SK-N-SH treated with all-trans-retinoic acid at 6 μM for 48 hours (cell line): Measurements from ENCODE around the gene STOML1.
A peak's percentile ranks its signal among the peaks of the same experiment; 100 is the strongest.

Experiments used
- ATAC-seq: fragments of 200-7000 bp; cut with Tn5 transposase; 3 replicates; pipeline ENCODE4 v1.9.1; 2020; ENCODE audit warnings: mild to moderate bottlenecking, moderate library complexity
- ARNTL ChIP-seq: fragments of 450-650 bp; formaldehyde crosslinking; IDR thresholded peaks from 2 replicates; pipeline ENCODE4 v1.5.0; 2020; ENCODE audit warnings: low read depth, mild to moderate bottlenecking, moderate library complexity, borderline replicate concordance
- BACH2 ChIP-seq: fragments of 250-450 bp; sonication (Bioruptor Pico); IDR thresholded peaks from 2 replicates; pipeline ENCODE4 v1.9.0; 2021; ENCODE audit warnings: mild to moderate bottlenecking, borderline replicate concordance
- CREB5 ChIP-seq: fragments of 250-450 bp; sonication (Bioruptor Pico); IDR thresholded peaks from 2 replicates; pipeline ENCODE4 v1.5.1; 2020; ENCODE audit warnings: low read depth, mild to moderate bottlenecking, moderate library complexity
- CSDC2 ChIP-seq: fragments of 250-450 bp; sonication (Bioruptor Pico); IDR thresholded peaks from 2 replicates; pipeline ENCODE4 v1.5.0; 2020; ENCODE audit warnings: mild to moderate bottlenecking, moderate library complexity
- CSRNP3 ChIP-seq: fragments of 250-450 bp; sonication (Bioruptor Pico); IDR thresholded peaks from 2 replicates; pipeline ENCODE4 v1.5.1; 2021; ENCODE audit warnings: mild to moderate bottlenecking, moderate library complexity
- ESRRG ChIP-seq: fragments of 250-450 bp; sonication (Bioruptor Pico); IDR thresholded peaks from 2 replicates; pipeline ENCODE4 v1.6.1; 2021; ENCODE audit warnings: mild to moderate bottlenecking
- GLIS3 ChIP-seq: fragments of 250-450 bp; sonication (Bioruptor Pico); IDR thresholded peaks from 2 replicates; pipeline ENCODE4 v1.5.0; 2020; ENCODE audit warnings: mild to moderate bottlenecking, moderate library complexity
- ISL1 ChIP-seq: fragments of 250-450 bp; sonication (Bioruptor Pico); IDR thresholded peaks from 2 replicates; pipeline ENCODE4 v2.1.2; 2022; ENCODE audit warnings: mild to moderate bottlenecking, moderate library complexity
- OSR1 ChIP-seq: fragments of 250-450 bp; sonication (Bioruptor Pico); IDR thresholded peaks from 2 replicates; pipeline ENCODE4 v1.8.0; 2022; ENCODE audit warnings: moderate library complexity, mild to moderate bottlenecking, inconsistent platforms
- PATZ1 ChIP-seq: fragments of 250-450 bp; sonication (Bioruptor Pico); IDR thresholded peaks from 2 replicates; pipeline ENCODE4 v1.8.0; 2020; ENCODE audit warnings: mild to moderate bottlenecking, moderate library complexity, borderline replicate concordance
- POU6F1 ChIP-seq: fragments of 250-450 bp; sonication (Bioruptor Pico); IDR thresholded peaks from 2 replicates; pipeline ENCODE4 v1.8.0; 2021; ENCODE audit warnings: low read depth, mild to moderate bottlenecking, moderate library complexity, borderline replicate concordance
- PPARA ChIP-seq: fragments of 250-450 bp; sonication (Bioruptor Pico); IDR thresholded peaks from 2 replicates; pipeline ENCODE4 v1.5.0; 2020; ENCODE audit warnings: mild to moderate bottlenecking, borderline replicate concordance
- RARB ChIP-seq: fragments of 250-450 bp; sonication (Bioruptor Pico); IDR thresholded peaks from 2 replicates; pipeline ENCODE4 v1.8.0; 2021; ENCODE audit warnings: mild to moderate bottlenecking, moderate library complexity
- SNAI2 ChIP-seq: fragments of 250-450 bp; sonication (Bioruptor Pico); IDR thresholded peaks from 2 replicates; pipeline ENCODE4 v1.5.0; 2020; ENCODE audit warnings: mild to moderate bottlenecking, moderate library complexity
- TCF4 ChIP-seq: fragments of 250-450 bp; sonication (Bioruptor Pico); IDR thresholded peaks from 2 replicates; pipeline ENCODE4 v1.8.0; 2021; ENCODE audit warnings: mild to moderate bottlenecking, moderate library complexity, borderline replicate concordance
- TSHZ2 ChIP-seq: fragments of 250-450 bp; sonication (Bioruptor Pico); IDR thresholded peaks from 2 replicates; pipeline ENCODE4 v1.5.0; 2020; ENCODE audit warnings: mild to moderate bottlenecking, moderate library complexity
- ZC3H10 ChIP-seq: fragments of 250-450 bp; sonication (Bioruptor Pico); IDR thresholded peaks from 2 replicates; pipeline ENCODE4 v1.5.1; 2021; ENCODE audit warnings: mild to moderate bottlenecking, moderate library complexity
- ZFP3 ChIP-seq: fragments of 250-450 bp; sonication (Bioruptor Pico); IDR thresholded peaks from 2 replicates; pipeline ENCODE4 v1.5.0; 2020; ENCODE audit warnings: mild to moderate bottlenecking, moderate library complexity
- ZNF565 ChIP-seq: fragments of 450-650 bp; formaldehyde crosslinking; conservative IDR thresholded peaks from 2 replicates; pipeline ENCODE4 v1.5.0; 2020; ENCODE audit warnings: low read depth, mild to moderate bottlenecking, moderate library complexity
- ZNF70 ChIP-seq: fragments of 450-650 bp; formaldehyde crosslinking; IDR thresholded peaks from 2 replicates; pipeline ENCODE4 v1.5.0; 2020; ENCODE audit warnings: mild to moderate bottlenecking, moderate library complexity

STOML1 gene

GRCh38 chr15:73931441-73931840 is 60.7 kb downstream of the STOML1 start:
- no peak for ATAC-seq
- TF ChIP-seq RARB (CRISPR knock-in tag) (no peak), ZNF565 (CRISPR knock-in tag) (no peak), CSDC2 (CRISPR knock-in tag) (no peak), GLIS3 (CRISPR knock-in tag) (no peak), CSRNP3 (CRISPR knock-in tag) (no peak), ESRRG (CRISPR knock-in tag) (no peak), OSR1 (CRISPR knock-in tag) (no peak), TCF4 (CRISPR knock-in tag) (no peak), ARNTL (CRISPR knock-in tag) (no peak), ISL1 (CRISPR knock-in tag) (no peak), BACH2 (CRISPR knock-in tag) (no peak), SNAI2 (CRISPR knock-in tag) (no peak), TSHZ2 (CRISPR knock-in tag) (no peak), ZNF70 (no peak), CREB5 (CRISPR knock-in tag) (no peak)

GRCh38 chr15:73930790-73931281 is 61.3 kb downstream of the STOML1 start:
- ATAC-seq, result peak; percentile 49
- TF ChIP-seq GLIS3 (CRISPR knock-in tag), result no peak
- no peak for TF ChIP-seq ZFP3 (CRISPR knock-in tag)
- TF ChIP-seq TCF4 (CRISPR knock-in tag), result no peak
- TF ChIP-seq ZC3H10 (CRISPR knock-in tag), result no peak
- TF ChIP-seq POU6F1, result no peak

- peak; percentile 17 for ATAC-seq
- no peak for TF ChIP-seq ZC3H10 (CRISPR knock-in tag)
- no peak for TF ChIP-seq ESRRG (CRISPR knock-in tag)
- TF ChIP-seq CSRNP3 (CRISPR knock-in tag), result no peak
- no peak for TF ChIP-seq ZNF70
- TF ChIP-seq ZFP3 (CRISPR knock-in tag), result no peak
- no peak for TF ChIP-seq BACH2 (CRISPR knock-in tag)
Observed at GRCh38 chr15:73930371-73930770, 61.7 kb downstream of the STOML1 start.

- ATAC-seq, result no peak
- TF ChIP-seq SNAI2 (CRISPR knock-in tag) (no peak), ARNTL (CRISPR knock-in tag) (no peak), TCF4 (CRISPR knock-in tag) (no peak), ZNF565 (CRISPR knock-in tag) (no peak), CSDC2 (CRISPR knock-in tag) (no peak), ISL1 (CRISPR knock-in tag) (no peak), PPARA (CRISPR knock-in tag) (no peak), PATZ1 (CRISPR knock-in tag) (no peak), RARB (CRISPR knock-in tag) (no peak), BACH2 (CRISPR knock-in tag) (no peak), TSHZ2 (CRISPR knock-in tag) (no peak), OSR1 (CRISPR knock-in tag) (no peak)
- TF ChIP-seq, all 23 proteins: peak for 0
Observed at GRCh38 chr15:73928971-73929627, 63.0 kb downstream of the STOML1 start.
